ENCODE results near the gene DIRAS1. TPM values are rescaled to one million over a fixed set of nuclear protein-coding genes. Genes with fewer than 3 reads are reported as not detected.

The DIRAS1 gene
- total RNA-seq, 1 experiment from 2014 or later, result 7.8 TPM

DNA sequence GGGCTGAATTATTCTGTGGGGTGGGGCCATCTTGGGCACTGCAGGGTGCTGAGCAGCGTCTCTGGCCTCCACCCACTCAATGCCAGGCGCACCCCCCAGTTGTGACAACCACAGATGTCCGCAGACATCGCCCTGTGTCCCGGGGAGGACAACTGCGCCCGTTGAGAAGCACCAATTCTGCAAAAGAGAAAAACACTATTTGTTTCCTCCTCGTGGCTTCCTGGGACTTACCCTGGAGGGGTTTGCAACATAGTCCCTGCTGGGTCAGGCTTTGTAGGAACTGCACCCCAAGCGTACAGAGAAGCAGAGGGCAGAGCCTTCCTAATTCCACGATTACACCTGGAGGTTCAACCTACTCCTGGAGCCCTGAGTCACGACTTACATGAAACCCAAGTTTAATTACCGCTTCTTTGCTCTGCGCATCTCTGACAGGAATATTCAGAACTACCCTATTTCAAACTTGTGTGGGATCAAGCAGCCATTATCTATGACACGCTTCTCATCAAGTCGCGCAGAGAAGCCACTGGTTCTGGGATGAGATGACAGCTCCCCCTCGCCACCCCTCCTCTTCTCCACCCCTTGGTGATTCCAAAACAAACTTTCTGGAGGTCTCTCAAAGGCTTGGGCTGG, 29.8 kb upstream of the DIRAS1 start:
- Histone ChIP-seq H2AFZ (ENCODE audit: low read length) (no peak overlapping the region), H3K9ac (ENCODE audit: extremely low read depth, insufficient read length, low read length) (no peak overlapping the region), H3K9me3 (ENCODE audit: control insufficient read depth, low read depth, low read length) (no peaks in the 10 kb centered on the region), H2BK15ac (ENCODE audit: low read depth, low read length) (no peak overlapping the region), H2BK20ac (ENCODE audit: low read depth, low read length, poor library complexity, severe bottlenecking) (no peak overlapping the region), H4K8ac (replicated peaks; ENCODE audit: insufficient read length, low read depth, low read length) (no peak overlapping the region), H3K23ac (ENCODE audit: insufficient read length, low read depth, low read length) (no peak overlapping the region), H4K20me1 (ENCODE audit: control insufficient read depth, insufficient read depth, insufficient read length) (no peaks in the 10 kb centered on the region), H3K79me1 (ENCODE audit: insufficient read depth, low read depth, low read length, poor library complexity, severe bottlenecking) (no peaks in the 10 kb centered on the region), H3K14ac (ENCODE audit: insufficient read depth, low read length) (no peak overlapping the region), H4K91ac (ENCODE audit: insufficient read length, low read depth, low read length) (no peak overlapping the region), H3K4me2 (ENCODE audit: insufficient read depth, insufficient read length, low read length) (no peak overlapping the region), H3T11ph (ENCODE audit: low read length) (no peak overlapping the region), H4K5ac (ENCODE audit: insufficient read length, low read depth, low read length) (no peak overlapping the region), H3K4ac (ENCODE audit: low read depth, low read length) (no peak overlapping the region), H2AK5ac (ENCODE audit: insufficient read length, low read length) (no peak overlapping the region), H3K56ac (ENCODE audit: insufficient read length, low read depth, low read length) (no peak overlapping the region), H2BK12ac (ENCODE audit: insufficient read length, low read depth, low read length) (no peak overlapping the region), H3K27ac (ENCODE audit: insufficient read length, low read depth, low read length) (no peak overlapping the region), H3K23me2 (ENCODE audit: insufficient read length, low read depth, low read length, poor library complexity, severe bottlenecking) (no peaks in the 10 kb centered on the region), H2BK5ac (ENCODE audit: insufficient read length, low read length) (no peak overlapping the region), H2BK120ac (ENCODE audit: low read depth, low read length, poor library complexity, severe bottlenecking) (no peak overlapping the region), H3K27me3 (ENCODE audit: insufficient read depth, low read length) (no peaks in the 10 kb centered on the region), H3K18ac (ENCODE audit: insufficient read length, low read depth, low read length) (no peak overlapping the region), H3K4me1 (ENCODE audit: insufficient read depth, low read length) (no peaks in the 10 kb centered on the region), H3K79me2 (ENCODE audit: insufficient read depth, low read length) (no peaks in the 10 kb centered on the region)
- Mint-ChIP-seq H3K27me3 (ENCODE audit: low read depth) (peaks cover 27% of the 10 kb centered on the region), H3K27ac (no peak overlapping the region), H3K4me1 (no peaks in the 10 kb centered on the region), H3K36me3 (ENCODE audit: insufficient read depth in 1 of 3, low read depth in 3 of 3) (peaks cover 3 to 31% (median 21%) of the 10 kb centered on the region in 3 experiments; a peak in 6 of 7 replicates), H3K9me3 (no peaks in the 10 kb centered on the region), H3K4me3 (no peak overlapping the region)
- WGBS (ENCODE audit: extremely low coverage, insufficient read length, low lambda C conversion rate), result no CpG with 5 or more reads among the region's 17 CpGs
- DNase-seq, result no peak
- no peak for TF ChIP-seq CTCF (conservative IDR thresholded peaks at IDR 0.05)

All from H9 (cell line).